Measurements from ENCODE around the gene COMTD1. TPM values are rescaled to one million over a fixed set of nuclear protein-coding genes. Genes with fewer than 3 reads are reported as not detected.
"Not testable (repeated sequence)": the region's sequence is repeated elsewhere in the genome, so short reads cannot be mapped to it uniquely, and the experiment has no call there.

The COMTD1 gene
- total RNA-seq, 2 donors from 2014 or later: 34.7 to 40.1 TPM

GRCh38 chr10:75233444-75234016 is 2.2 kb downstream of the COMTD1 start:
- no peak for ATAC-seq
- Mint-ChIP-seq H3K9me3 (no peaks in the 10 kb centered on the region), H3K36me3 (peaks cover 17 to 21% of the 10 kb centered on the region in 2 donors), H3K27ac (peak overlapping the region; percentile 86 to 95)
- DNase-seq (ENCODE audit: low spot score in 2 of 2): no peak

- H3K9me3 Mint-ChIP-seq: no peaks in the 10 kb centered on the region
- H3K36me3 Mint-ChIP-seq: peaks cover 17 to 21% of the 10 kb centered on the region in 2 donors
- no peak for ATAC-seq
- peak overlapping the region; percentile 17 to 63 for H3K27ac Mint-ChIP-seq
- DNase-seq (ENCODE audit: low spot score in 2 of 2): no peak
Measured at GRCh38 chr10:75231672-75232581, 3.8 kb downstream of the COMTD1 start.

- Mint-ChIP-seq H3K9me3 (no peaks in the 10 kb centered on the region), H3K36me3 (peaks cover 17 to 21% of the 10 kb centered on the region in 2 donors), H3K27ac (peak overlapping the region; percentile 81 to 94)
- peak; percentile 37 to 52 for ATAC-seq
- peak; percentile 86 to 93 for DNase-seq (ENCODE audit: low spot score in 2 of 2)
Measured at GRCh38 chr10:75230600-75231038, 5.1 kb downstream of the COMTD1 start.

GRCh38 chr10:75229971-75230370 is 5.8 kb downstream of the COMTD1 start:
- peaks cover 21 to 22% of the 10 kb centered on the region in 2 donors for H3K36me3 Mint-ChIP-seq
- no peaks in the 10 kb centered on the region for H3K9me3 Mint-ChIP-seq
- ATAC-seq (no peak), DNase-seq (ENCODE audit: low spot score in 2 of 2) (no peak)
- peak overlapping the region in 1 of 2 donors; percentile 62 for H3K27ac Mint-ChIP-seq

GRCh38 chr10:75228834-75229233 is 6.9 kb downstream of the COMTD1 start:
- ATAC-seq: no peak
- no peak for DNase-seq (ENCODE audit: low spot score in 2 of 2)
- Mint-ChIP-seq H3K36me3 (peaks cover 21 to 33% of the 10 kb centered on the region in 2 donors), H3K9me3 (no peaks in the 10 kb centered on the region), H3K27ac (peak overlapping the region; percentile 62 to 75)

- Mint-ChIP-seq H3K36me3 (peaks cover 16 to 39% of the 10 kb centered on the region in 2 donors), H3K9me3 (no peaks in the 10 kb centered on the region), H3K27ac (peak overlapping the region; percentile 62 to 75)
- no peak for ATAC-seq
- DNase-seq (ENCODE audit: low spot score in 2 of 2): no peak
Measured at GRCh38 chr10:75228278-75228677, 7.5 kb downstream of the COMTD1 start.

- no peak for ATAC-seq
- Mint-ChIP-seq H3K9me3 (no peaks in the 10 kb centered on the region), H3K36me3 (peaks cover 9 to 47% of the 10 kb centered on the region in 2 donors), H3K27ac (peak overlapping the region; percentile 35 to 72)
- no peak for DNase-seq (ENCODE audit: low spot score in 2 of 2)
Measured at GRCh38 chr10:75226656-75227055, 9.1 kb downstream of the COMTD1 start.

- ATAC-seq (no peak), DNase-seq (ENCODE audit: low spot score in 2 of 2) (no peak)
- Mint-ChIP-seq H3K36me3 (peaks cover 6 to 46% of the 10 kb centered on the region in 2 donors), H3K9me3 (no peaks in the 10 kb centered on the region), H3K27ac (peak overlapping the region; percentile 35 to 72)
Measured at GRCh38 chr10:75226095-75226494, 9.7 kb downstream of the COMTD1 start.

- ATAC-seq: no peak
- peak overlapping the region; percentile 48 to 79 for H3K27ac Mint-ChIP-seq
- peaks cover 3 to 53% of the 10 kb centered on the region in 2 donors for H3K36me3 Mint-ChIP-seq
- DNase-seq (ENCODE audit: low spot score in 2 of 2): no peak
- H3K9me3 Mint-ChIP-seq: no peaks in the 10 kb centered on the region
Measured at GRCh38 chr10:75223507-75223906, 12.2 kb downstream of the COMTD1 start.

- Mint-ChIP-seq H3K27ac (peak overlapping the region in 1 of 2 donors; percentile 17), H3K36me3 (peaks cover 8 to 55% of the 10 kb centered on the region in 2 donors)
- not testable (repeated sequence) for H3K9me3 Mint-ChIP-seq; ATAC-seq; DNase-seq (ENCODE audit: low spot score in 2 of 2)
Measured at GRCh38 chr10:75221492-75221891, 14.3 kb downstream of the COMTD1 start.

- peak overlapping the region; percentile 17 to 78 for H3K27ac Mint-ChIP-seq
- DNase-seq (ENCODE audit: low spot score in 2 of 2): no peak
- H3K9me3 Mint-ChIP-seq: no peaks in the 10 kb centered on the region
- no peak for ATAC-seq
- peaks cover 16 to 59% of the 10 kb centered on the region in 2 donors for H3K36me3 Mint-ChIP-seq
Measured at GRCh38 chr10:75220274-75220673, 15.5 kb downstream of the COMTD1 start.

GRCh38 chr10:75212343-75212742 is 23.4 kb downstream of the COMTD1 start:
- peak overlapping the region; percentile 98 to 99 for H3K27ac Mint-ChIP-seq
- no peak for DNase-seq (ENCODE audit: low spot score in 2 of 2)
- H3K9me3 Mint-ChIP-seq: no peaks in the 10 kb centered on the region
- H3K36me3 Mint-ChIP-seq: peaks cover 38 to 42% of the 10 kb centered on the region in 2 donors
- ATAC-seq: no peak

GRCh38 chr10:75211007-75211691 is 24.6 kb downstream of the COMTD1 start:
- H3K36me3 Mint-ChIP-seq: peaks cover 33 to 42% of the 10 kb centered on the region in 2 donors
- no peaks in the 10 kb centered on the region for H3K9me3 Mint-ChIP-seq
- peak in 1 of 2 donors; percentile 32 for DNase-seq (ENCODE audit: low spot score in 2 of 2)
- ATAC-seq: peak in 1 of 2 donors; percentile 28
- H3K27ac Mint-ChIP-seq: peak overlapping the region; percentile 98 to 99

GRCh38 chr10:75210282-75211006 is 25.3 kb downstream of the COMTD1 start, which contains the start of gene VDAC2:
Gene VDAC2 (plus strand): TSS chr10:75210796. CDS start chr10:75211159, 363 bp downstream.
- no peaks in the 10 kb centered on the region for H3K9me3 Mint-ChIP-seq
- ATAC-seq (peak; percentile 90 to 92), DNase-seq (ENCODE audit: low spot score in 2 of 2) (peak; percentile 94 to 96)
- peaks cover 29 to 36% of the 10 kb centered on the region in 2 donors for H3K36me3 Mint-ChIP-seq
- peak within 1 kb of the TSS; percentile 98 to 100 for H3K27ac Mint-ChIP-seq

GRCh38 chr10:75209921-75210281 is 25.9 kb downstream of the COMTD1 start:
- peak; percentile 63 to 65 for ATAC-seq
- peak overlapping the region; percentile 98 to 100 for H3K27ac Mint-ChIP-seq

More at GRCh38 chr10:75209921-75210281, 25.9 kb downstream of the COMTD1 start:
- DNase-seq (ENCODE audit: low spot score in 2 of 2): peak in 1 of 2 donors; percentile 67
- Mint-ChIP-seq H3K9me3 (no peaks in the 10 kb centered on the region), H3K36me3 (peaks cover 29 to 35% of the 10 kb centered on the region in 2 donors)

All from activated naive CD4-positive, alpha-beta T cell treated with anti-CD3 and anti-CD28 coated beads, Interleukin-2, amount 50 U/mL, for 72 hours (primary cell).